Eye (tissue), 1 donor: ENCODE measurements around the gene RNF38.
A peak's percentile ranks its signal among the peaks of the same experiment; 100 is the strongest.
"Not testable (repeated sequence)": the region's sequence is repeated elsewhere in the genome, so short reads cannot be mapped to it uniquely, and the experiment has no call there.

ENCODE experiments used
- DNase-seq: peaks from one replicate; pipeline ENCODE4 v3.0.0-alpha.2; 2015

Gene RNF38

DNA sequence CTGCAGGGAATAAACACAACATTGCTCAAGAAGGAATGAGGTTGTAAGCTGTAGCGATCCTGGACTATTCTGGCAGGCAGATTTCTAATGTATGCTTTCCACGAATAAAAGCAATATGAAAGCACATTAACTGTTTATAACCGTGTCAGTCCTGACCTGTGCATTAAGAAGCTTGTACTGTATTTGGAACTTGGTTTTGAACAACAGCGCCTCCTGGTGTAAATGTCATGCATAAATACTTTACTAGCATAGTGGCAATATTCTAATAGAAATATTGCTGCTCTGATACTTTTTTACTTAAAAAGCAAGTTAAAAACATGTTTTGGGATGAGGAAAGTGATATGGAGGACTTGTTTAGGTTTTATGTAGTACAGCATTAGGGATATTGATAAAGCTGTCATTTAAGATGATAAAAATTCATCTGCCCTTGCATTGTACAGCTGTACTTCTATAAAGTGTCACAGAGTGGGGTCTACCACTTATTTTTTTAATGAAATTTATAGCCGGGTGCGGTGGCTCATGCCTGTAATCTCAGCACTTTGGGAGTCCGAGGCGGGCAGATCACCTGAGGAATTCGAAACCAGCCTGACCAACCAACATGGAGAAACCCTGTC, 71.2 kb downstream of the RNF38 start:
- peak; percentile 85 for DNase-seq

DNA sequence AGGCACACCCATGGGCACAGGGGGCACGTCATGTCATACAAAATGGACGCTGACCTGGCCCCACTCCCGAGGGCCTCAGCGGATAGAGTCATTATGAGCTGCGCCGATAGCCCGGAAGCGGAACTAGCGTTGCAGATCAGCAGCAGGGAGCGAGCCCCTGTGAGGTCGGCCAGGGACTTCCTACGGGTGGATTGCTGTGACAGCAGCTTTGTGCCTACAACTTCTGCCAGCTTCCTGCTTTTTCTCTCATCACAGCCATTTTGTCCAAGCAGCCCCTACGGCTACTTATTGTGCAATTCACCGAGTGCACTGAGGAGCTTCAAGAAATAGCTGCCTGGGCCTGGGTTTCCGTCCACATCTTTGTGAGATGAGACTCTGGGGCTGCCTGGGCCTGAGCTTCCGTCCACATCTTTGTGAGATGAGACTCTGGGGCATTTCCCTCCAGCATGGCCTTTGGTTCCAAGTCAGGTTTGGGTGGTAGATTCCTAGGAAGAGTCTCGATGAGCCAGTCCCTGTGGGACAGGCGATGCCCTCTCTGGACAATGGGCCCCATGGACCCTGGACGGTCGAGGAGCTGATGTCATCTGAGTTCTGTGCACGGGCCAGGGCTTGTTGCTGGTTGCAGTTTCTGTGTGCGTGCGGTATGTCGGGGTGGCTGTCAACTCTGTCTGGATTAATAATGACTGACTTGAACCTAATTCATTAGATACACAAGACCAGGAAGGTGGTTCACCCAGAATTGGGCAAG, 74.8 kb downstream of the RNF38 start:
- no peak for DNase-seq

DNA sequence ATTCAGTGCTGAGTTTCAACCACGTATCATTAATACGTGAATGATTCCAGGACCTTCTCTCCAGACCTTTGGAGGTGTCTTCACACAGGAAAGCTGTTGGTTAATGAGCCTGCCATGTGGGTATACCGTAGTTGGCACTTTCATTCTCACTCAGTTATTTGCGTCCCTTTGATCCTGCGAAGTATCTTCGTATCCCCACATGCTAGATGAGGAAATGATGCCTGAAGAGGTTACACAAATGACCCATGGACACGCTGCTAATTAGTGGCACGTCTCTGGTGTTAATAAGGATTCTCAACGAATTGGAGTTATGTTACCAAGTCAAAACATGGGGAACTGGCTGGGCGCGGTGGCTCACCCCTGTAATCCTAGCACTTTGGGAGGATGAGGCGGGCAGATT, 76.1 kb downstream of the RNF38 start:
- no peak for DNase-seq

DNA sequence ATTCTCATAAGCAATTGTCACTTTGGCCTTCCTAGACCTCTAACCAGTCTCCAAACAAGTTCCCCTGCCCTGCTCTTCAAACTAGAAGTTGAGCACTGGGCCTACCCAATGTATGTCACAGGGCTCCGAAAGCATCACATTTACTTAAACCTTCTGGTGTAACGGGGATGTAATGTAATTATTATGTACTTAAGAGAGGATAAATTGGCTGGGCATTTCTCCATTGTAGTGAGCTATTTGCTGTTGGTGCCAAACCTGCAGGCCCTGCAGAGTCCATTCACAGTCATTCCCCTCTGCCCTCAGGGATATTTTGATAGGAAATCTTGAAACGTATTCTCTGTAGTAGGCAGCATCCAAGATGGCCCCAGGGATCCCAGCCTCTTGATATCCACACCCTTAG, 77.6 kb downstream of the RNF38 start:
- no peak for DNase-seq

DNA sequence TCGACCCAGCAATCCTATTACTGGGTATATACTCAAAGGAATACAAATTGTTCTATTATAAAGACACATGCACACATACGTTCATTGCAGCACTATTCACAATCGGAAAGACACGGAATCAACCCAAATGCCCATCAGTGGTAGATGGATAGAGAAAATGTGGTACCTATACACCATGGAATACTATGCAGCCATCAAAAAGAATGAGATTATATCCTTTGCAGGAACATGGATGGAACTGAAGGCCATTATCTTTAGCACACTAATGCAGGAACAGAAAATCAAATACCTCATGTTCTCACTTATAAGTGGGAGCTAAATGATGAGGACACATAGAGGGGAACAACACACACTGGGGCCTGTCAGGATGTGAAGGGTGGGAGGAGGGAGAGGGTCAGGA, 78.2 kb downstream of the RNF38 start:
- not testable (repeated sequence) for DNase-seq

DNA sequence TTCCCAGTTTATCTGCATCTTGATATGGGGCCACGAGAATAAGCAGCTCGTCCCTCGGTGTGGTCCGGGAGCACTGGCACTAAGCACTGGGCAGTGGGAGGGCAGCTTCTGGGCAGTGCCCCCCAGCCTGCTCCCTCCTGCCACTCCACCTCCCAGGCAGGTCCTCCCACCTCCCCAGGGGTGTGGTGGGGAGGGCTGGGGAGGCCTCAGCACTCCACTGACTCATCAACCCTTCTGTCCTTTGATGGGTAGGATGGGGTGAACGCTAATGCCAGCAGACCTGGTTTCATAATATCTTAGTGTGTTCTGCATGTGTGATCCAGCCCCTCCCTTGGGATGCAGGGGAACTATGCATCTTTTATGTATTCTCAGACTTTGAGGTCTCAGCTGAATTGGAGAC, 79.6 kb downstream of the RNF38 start:
- no peak for DNase-seq

DNA sequence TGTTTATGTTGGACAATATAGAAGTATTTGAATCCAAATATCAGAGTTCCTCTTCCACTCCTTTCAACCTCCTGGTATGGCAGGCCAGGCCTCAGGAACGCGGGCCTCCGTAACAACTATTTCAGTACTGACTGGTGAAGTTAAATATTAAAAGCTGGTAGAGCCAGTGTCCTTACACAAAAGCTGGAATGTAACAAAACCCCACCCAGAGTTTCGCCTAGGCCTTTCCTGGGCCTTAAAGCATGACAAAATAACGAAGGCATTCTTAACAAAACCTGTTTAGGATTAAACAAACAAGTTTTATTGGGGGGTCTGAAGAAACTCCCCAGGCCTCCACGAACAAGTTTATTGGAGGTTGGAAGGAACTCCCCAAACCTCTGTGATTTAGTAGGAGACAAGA, 80.3 kb downstream of the RNF38 start:
- no peak for DNase-seq

DNA sequence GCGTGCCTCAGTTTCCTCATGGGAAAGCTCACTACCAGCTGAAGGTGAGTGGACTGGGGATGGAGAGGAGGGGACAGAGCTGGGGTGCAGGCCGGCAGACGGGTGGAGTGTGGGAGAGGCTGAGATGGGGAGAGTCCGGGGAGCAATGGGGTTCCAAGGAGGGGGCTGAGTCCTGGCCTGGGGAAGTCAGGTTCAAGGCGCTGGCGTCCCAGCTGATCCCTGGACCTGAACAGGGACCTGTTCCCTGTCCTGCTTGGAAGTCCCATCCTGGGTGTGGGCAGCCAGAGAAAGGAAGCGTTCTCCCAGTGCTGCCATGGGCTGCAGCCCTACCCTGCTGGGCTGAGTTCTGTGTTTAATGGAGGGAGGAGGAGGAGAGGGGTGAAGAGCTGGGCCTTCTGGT, 80.9 kb downstream of the RNF38 start:
- DNase-seq, result no peak

DNA sequence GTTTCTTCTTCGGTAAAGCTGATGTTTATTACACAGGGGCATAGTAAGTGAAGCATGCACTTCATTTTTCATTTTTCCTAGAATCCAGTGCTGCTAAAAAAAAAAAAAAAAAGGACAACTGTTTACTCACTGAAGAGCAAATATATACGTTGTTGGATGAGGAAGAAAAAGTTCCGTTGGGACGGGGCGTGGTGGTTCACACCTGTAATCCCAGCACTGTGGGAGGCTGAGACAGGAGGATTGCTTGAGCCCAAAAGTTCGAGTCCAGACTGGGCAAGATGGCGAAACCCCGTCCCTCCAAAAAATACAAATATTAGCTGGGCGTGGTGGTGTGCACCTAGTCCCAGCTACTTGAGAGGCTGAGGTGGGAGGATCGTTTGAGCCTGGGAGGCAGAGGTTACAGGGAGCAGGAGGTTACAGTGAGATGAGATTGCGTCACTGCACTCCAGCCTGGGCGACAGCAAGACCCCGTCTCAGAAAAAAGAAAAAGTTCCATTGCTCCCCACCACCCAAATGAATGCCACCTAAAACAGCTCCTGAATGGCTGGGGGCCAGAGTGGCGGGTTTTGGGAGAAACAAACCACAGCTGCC, 81.8 kb downstream of the RNF38 start:
- DNase-seq, result no peak

DNA sequence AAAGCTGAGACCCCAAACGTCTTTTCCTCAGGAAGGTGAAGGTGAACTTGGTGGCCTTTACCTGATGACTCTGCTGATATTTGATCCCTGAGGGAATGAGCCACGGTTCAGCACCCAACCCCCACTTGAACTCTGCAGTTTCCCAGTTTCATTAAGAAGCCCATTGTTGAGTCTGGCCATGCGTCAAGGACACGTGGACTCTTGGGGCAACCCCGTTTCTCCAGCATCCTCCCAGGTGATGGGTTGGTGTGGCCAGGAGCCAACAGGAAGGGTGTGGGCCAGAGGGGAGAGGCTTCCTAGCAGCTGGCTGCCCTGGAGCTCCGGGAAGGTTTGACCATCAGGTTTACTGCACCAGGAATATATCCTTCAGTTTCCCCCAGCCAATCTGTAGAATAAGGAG, 82.3 kb downstream of the RNF38 start:
- DNase-seq, result no peak

DNA sequence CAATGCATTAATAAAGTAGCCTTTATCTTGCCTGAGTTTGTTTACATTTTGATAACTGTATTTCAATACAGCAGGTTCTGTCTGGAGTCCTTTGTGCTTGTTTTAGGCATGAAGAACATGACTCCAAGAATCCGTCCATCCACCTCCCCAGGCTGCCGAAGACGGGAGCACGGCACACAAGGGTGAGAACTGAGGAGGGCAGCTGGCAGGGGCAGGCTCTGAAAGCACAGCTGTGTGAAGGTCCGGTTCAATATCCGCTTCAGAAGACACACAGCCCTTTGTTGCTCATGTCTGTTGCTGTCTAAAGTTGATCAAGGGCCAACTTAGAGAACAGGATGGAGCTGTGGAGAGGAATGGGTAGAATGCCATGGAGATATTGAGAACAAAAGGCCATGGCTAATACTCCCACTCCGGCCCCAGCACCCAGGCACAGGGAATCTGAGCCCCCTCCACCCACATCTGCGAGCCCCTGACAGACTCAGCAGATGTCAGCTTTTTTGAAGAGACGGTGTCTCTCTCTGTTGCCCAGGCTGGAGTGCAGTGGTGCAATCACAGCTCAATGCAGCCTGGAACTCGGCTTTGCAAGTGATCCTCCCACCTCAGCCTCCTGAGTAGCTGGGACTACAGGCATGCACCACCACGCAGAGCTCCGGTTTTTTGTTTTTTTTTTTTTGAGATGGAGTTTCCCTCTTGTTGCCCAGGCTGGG, 83.3 kb downstream of the RNF38 start:
- peak; percentile 23 for DNase-seq

DNA sequence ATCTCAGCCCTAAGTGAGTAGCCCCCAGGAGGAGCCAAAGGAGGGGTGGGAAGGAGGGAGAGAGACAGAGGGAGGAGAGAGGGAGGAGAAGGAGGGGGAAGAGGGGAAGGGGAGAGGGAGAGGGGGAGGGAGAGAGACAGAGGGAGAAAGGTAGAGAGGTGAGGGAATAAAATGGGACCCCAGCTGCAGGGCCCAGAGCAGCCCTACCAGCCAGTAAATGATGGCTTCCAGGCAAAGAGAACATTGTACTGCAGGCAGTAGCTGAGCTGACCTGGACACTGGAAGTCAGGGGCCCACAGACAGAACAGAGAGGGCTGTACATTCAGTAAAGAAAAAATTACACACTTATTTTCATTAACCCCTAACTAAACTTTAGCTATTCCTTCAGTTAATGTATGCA, 84.0 kb downstream of the RNF38 start:
- no peak for DNase-seq

DNA sequence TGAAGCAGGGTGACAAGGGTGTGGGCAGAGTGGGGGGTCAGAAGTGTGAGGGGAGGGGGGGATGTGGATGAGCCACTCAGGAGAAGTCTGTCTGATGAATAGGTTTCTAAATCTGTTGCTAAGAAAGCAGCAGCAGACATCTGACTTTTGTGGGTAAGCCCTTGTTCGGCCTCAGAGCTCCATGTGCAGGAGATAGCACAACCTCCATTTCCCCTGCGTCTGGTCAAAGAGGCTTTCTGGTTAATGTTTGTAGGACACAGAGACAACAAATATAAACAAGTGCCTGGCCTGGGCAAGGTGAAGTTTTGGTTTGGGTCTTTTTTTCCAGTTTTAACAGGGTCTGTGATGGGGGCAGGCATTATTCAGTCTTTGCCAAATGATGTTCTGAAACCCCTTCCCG, 84.8 kb downstream of the RNF38 start:
- DNase-seq, result no peak

DNA sequence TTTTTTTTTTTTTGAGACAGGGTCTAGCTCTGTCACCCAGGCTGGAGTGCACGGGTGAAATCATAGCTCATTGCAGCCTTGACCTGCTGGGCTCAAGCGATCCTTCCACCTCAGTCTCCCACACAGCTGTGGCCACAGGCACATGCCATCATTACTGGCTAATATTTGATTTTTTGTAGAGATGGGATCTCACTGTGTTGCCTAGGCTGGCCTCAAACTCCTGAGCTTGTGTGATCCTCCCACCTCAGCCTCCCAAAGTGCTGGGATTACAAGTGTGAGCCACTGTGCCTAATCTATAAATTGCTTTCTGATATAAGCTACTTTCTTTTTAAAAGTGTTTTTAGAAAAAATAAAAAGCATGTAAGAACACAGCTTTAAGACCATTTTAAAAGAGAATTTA, 85.3 kb downstream of the RNF38 start:
- DNase-seq, result no peak

DNA sequence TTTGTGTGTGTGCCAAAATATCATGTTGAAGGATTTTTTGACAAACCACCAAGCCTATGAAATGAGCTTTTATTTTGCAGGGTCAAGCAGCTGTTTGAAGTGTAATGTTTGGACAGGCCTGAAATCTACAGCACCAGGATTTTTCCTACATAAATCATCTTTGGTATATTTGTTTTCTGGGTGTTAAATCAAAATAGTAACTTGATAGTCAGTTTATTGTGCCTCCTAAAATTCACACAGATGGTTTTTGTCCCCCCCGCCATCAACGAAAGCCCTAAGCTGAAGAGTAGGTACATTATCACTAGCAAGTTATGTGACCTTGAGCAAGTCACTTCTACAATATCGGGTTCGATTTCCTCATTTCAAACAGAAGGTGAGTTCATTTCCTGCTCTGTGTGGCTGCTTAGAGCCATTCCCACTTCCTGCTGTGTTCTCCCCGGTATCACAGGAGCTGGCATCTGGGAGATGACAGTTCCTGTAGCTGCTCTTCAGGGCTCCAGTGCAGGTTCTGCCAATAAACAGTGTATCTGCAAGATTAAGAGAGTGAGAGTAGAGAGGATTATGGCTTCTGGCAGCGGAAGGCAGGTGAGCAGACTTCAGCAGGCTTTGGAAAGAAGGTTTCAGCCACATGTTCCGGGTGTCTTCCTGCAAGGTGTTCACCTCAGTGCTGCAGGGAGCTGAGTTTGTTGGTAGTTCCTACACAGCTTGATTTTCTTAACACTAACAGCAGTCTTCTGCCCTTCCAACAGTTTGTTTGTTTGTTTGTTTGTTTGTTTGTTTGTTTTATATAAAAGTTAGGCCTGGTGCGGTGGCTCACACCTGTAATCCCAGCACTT, 93.4 kb downstream of the RNF38 start:
- DNase-seq, result no peak

DNA sequence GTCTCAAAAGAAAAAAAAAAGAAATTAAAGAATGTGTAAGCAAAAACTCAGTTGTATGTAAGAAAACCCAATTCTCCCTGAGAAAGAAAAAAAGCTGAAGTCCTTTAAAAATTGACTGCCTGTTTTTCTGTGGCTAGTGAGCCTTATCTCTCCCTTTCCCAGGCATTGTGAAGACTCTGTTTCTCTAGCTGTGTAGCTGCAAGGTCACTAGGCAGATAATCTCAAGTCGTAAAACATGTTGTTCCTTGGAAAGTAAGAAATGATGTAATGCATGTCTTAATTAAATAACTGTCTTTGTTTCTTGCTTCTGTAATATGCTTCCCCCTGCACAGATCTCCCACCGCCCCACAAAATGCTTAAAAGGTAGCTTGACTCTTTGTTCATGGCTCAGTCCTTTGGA, 95.7 kb downstream of the RNF38 start:
- not testable (repeated sequence) for DNase-seq

DNA sequence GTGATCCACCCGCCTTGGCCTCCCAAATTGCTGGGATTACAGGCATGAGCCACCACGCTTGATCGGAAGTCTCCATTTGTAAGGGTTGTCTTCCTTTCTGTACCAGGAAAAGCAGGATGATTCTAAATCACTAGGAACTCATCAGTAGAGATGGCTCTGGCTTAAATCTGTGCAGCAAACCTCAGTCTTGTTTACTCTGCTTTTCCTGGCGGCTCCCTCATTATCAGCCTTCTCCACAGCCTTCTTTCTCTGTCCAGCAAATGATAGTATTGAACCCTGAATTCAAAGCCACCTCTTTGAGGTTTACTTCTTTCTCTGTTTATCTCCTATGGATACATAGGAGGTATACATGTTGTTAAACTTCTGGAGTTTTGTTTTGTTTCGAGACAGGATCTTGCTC, 98.8 kb downstream of the RNF38 start:
- DNase-seq, result no peak

DNA sequence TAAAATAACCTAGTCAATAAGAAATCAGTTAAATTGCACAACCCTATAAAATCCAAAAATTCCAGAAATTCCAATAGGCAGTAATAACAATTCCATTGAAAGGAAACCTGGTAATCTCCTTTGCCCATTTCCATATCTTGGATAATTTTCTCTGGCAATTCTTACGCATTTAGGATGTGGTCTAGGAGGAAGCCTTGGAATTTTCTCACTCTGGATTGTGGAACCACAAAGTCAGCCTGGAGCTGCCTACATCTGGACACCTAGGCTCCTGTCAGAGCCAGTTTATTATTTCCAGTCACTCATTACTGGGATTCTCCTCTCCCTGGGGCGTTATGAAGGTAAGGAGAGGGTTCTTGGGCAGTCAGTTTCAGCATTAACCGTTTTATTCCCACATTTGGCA, 101.5 kb downstream of the RNF38 start:
- no peak for DNase-seq

DNA sequence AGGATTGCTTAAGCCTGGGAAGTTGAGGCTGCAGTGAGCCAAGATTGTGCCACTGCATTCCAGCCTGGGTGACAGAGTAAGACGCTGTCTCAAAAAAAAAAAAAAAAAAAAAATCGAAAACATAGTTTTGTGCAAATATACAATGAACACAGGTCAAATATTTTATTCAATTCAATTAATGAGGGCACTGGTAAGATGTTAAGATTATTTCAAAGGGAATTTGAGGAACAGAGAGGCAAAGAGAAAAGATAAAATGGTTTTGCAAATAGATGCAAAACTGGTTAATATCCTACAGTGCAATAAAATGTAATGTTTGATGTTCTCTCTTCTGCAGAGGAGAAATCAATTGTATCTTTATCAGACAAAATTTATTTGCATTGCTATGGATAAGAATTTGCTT, 102.3 kb downstream of the RNF38 start:
- no peak for DNase-seq

DNA sequence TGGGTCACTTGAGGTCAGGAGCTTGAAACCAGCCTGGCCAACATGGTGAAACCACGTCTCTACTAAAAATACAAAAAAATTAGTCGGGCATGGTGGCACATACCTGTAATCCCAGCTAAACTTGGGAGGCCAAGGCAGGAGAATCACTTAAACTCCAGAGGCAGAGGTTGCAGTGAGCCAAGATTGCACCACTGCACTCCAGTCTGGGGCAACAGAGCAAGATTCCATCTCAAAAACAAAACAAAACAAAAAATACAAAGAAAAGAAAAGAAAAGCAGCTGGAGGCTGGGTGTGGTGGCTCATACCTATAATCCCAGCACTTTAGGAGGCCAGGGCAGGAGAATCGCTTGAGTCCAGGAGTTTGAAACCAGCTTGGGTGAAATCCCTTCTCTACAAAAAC, 105.1 kb downstream of the RNF38 start:
- DNase-seq, result not testable (repeated sequence)

DNA sequence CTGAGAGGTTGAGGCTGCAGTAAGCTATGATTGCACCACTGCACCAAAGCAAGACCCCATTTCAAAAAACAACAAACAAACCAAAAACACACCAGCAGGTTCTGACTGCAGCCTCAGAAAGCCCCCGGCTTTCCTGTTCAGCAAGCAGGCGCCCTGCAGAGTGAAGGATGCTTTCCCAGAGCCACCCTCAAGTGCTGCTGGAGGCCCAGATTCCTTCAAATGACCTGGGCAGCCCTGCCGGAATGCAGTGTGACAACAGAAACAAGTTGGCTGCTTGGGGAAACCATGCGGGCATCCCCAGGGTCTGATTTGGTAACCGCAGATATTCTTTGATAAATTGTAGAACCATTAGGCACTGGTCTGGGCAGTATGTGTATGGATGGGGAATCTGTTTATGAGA, 106.2 kb downstream of the RNF38 start:
- no peak for DNase-seq

DNA sequence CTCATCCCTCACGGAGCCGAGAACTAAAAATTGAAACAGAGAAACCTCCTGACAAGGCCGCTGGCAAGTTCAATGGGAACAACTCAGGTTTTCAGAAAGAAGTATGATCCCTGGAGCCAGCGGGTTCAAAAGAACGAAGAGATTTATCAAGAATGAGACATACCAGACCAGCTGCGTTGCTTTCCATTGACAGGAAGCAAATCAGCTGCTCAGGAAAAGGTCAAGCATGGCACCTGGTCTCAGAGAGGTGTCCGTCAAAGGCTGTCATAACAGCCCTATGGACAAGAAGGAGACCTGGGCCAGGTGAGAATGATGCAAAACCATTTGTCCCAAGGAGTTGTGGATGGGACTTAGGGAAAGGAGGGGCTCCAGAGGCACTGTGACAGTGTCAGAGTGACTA, 106.9 kb downstream of the RNF38 start:
- no peak for DNase-seq

DNA sequence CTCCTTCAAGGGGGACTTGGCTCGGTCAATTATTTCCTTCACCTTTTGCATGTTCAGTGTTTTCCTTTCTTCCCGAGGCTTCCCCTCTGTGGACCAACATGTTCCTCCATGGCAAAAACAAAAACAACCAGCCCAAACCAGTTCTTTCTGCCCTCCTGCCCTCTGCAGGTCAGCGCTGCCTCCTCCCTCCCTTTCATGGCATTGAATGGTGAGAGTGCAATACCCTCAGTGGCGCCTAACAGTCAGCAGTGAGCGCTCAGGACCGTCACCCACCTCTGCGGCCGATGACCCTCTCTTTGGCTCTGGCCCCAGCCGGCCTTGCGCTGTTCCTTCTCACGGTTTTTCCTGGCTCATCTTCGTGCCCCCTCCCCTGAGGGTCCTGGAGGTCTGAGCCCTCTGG, 107.4 kb downstream of the RNF38 start:
- no peak for DNase-seq
